PC-3 (cell line): ENCODE data around the gene CLIP1. TPM values are rescaled to one million over a fixed set of nuclear protein-coding genes. Genes with fewer than 3 reads are reported as not detected.

Experiments used
- ATAC-seq: fragments of 200-7000 bp; cut with Tn5 transposase; 2 replicates; pipeline ENCODE4 v1.9.1; 2020; ENCODE audit warnings: mild to moderate bottlenecking, moderate library complexity
- BruUV-seq: library from RNA; stranded (reverse); fragments of 400-500 nt; replicated peaks from 2 replicates; lab custom pipeline; 2021; lab: Mats Ljungman, UMichigan
- CTCF ChIA-PET: fragments of 300-600 bp; sonication (Branson Sonifier 250); formaldehyde crosslinking; loops from one replicate; lab custom pipeline; 2022; ENCODE audit warnings: antibody characterized with exemption; lab: Charles Lee
- POLR2A ChIA-PET: fragments of 300-600 bp; sonication (Branson Sonifier 250); formaldehyde crosslinking; loops from one replicate; lab custom pipeline; 2022; ENCODE audit warnings: antibody characterized with exemption; ENCODE audit not compliant: unreplicated experiment; lab: Charles Lee
- DNase-seq: peaks from one replicate; pipeline ENCODE4 v3.0.0-alpha.2; 2015
- H2AFZ ChIP-seq: fragments of 300-600 bp; sonication (generic); 2 replicates; pipeline ENCODE4 v1.6.0; 2016; ENCODE audit warnings: antibody characterized with exemption, low read length
- H3F3A ChIP-seq: fragments of 300-600 bp; sonication (generic); one replicate; pipeline ENCODE4 v1.6.0; 2017; ENCODE audit warnings: antibody characterized with exemption, low read length, control low read depth, mild to moderate bottlenecking; ENCODE audit not compliant: unreplicated experiment
- H3K27ac ChIP-seq: fragments of 300-600 bp; sonication (generic); 2 replicates; pipeline ENCODE4 v1.5.1; 2016; ENCODE audit warnings: mild to moderate bottlenecking, low read length
- H3K27me3 ChIP-seq: fragments of 300-600 bp; sonication (generic); 2 replicates; pipeline ENCODE4 v1.6.1; 2016; ENCODE audit warnings: low read length, mixed read lengths
- H3K36me3 ChIP-seq: fragments of 300-600 bp; sonication (generic); 2 replicates; pipeline ENCODE4 v1.6.1; 2016; ENCODE audit warnings: low read depth, mixed run types, low read length, mixed read lengths
- H3K4me1 ChIP-seq: fragments of 300-600 bp; sonication (generic); 2 replicates; pipeline ENCODE4 v1.5.1; 2016; ENCODE audit warnings: low read length; ENCODE audit not compliant: insufficient read depth
- H3K4me2 ChIP-seq: fragments of 300-600 bp; sonication (generic); 2 replicates; pipeline ENCODE4 v1.6.0; 2016; ENCODE audit warnings: low read length
- H3K4me3 ChIP-seq: fragments of 300-600 bp; sonication (generic); 2 replicates; pipeline ENCODE4 v1.5.1; 2016; ENCODE audit warnings: mild to moderate bottlenecking, low read length, mixed read lengths
- H3K79me2 ChIP-seq: fragments of 300-600 bp; sonication (generic); 2 replicates; pipeline ENCODE4 v1.6.1; 2017; ENCODE audit warnings: low read length, mixed read lengths
- H3K9ac ChIP-seq: fragments of 300-600 bp; sonication (generic); 2 replicates; pipeline ENCODE4 v1.6.0; 2016; ENCODE audit warnings: mild to moderate bottlenecking, low read length
- H3K9me2 ChIP-seq: fragments of 300-600 bp; sonication (generic); replicated peaks from 2 replicates; pipeline ENCODE4 v1.6.1; 2016; ENCODE audit warnings: mixed run types, low read length, mixed read lengths
- H3K9me3 ChIP-seq: fragments of 300-600 bp; sonication (generic); 2 replicates; pipeline ENCODE4 v1.6.1; 2016; ENCODE audit warnings: low read length, mixed read lengths
- H4K20me1 ChIP-seq: fragments of 300-600 bp; sonication (generic); 2 replicates; pipeline ENCODE4 v1.6.1; 2016; ENCODE audit warnings: low read length, mixed read lengths
- EZH2 ChIP-seq: fragments of 300-600 bp; sonication (generic); IDR thresholded peaks from one replicate; pipeline ENCODE4 v1.6.1; 2017; ENCODE audit warnings: antibody characterized with exemption, mild to moderate bottlenecking, low read length; ENCODE audit not compliant: unreplicated experiment
- EZH2phosphoT487 ChIP-seq: fragments of 300-600 bp; sonication (generic); IDR thresholded peaks from 2 replicates; pipeline ENCODE4 v1.6.1; 2018; ENCODE audit warnings: mild to moderate bottlenecking, antibody characterized with exemption, low read length, borderline replicate concordance
- intact Hi-C: fragments of 100-400 bp; cut with micrococcal nuclease; formaldehyde crosslinking; loops from 2 replicates; pipeline ENCODE4 v1.9.0; 2023
- total RNA-seq: library from RNA; depleted of rRNA; stranded (reverse); fragments of >200 nt; gene quantifications from 2 replicates; pipeline ENCODE4 v1.2.3, GENCODE V29; 2014
- TF ChIP-seq, protein P1 (sequence below): fragments of 300-600 bp; sonication (generic); conservative IDR thresholded peaks from 2 replicates; pipeline ENCODE4 v1.5.1; 2017; ENCODE audit warnings: antibody characterized with exemption, low read depth, mild to moderate bottlenecking, low read length

CLIP1 gene
- total RNA-seq, 1 experiment from 2014 or later = 46.4 TPM

DNA sequence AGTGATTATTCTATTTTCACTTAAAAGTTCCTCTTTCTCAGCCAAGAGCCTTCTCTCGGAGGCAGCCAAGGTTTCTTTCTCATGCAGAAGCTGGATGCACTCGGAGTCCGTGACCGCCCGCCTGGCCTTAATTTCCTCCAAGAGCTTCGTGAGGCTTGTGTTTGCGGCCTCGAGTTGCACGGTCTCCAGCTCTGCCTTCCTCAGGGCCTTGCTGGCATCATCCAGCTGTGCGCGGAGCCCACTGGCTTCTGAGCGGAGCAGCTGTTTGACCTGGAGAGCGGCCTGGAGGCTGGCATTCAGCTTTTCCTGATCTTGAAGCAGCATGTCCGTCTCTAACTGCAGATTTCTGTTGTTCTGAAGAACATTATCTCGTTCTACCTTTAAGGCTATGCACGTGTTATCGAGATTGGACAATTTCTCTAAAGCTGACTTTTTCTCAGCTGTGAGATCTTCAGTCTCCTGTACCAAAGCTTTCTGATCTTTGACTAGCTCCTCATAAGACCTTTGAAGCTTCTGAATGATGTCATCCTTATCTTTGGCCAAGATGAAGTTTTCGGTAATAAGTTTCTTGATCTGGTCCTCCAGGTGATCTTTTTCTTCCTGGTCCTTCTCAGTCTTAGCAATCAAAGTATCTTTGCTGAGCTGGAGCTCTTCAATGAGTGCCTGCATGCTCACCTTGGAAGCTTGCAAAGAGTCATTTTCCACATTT lies 99.0 kb downstream of the CLIP1 start:
- intact Hi-C loops = no loop called here
- ATAC-seq = no peak
- POLR2A ChIA-PET = interaction anchor here (0.7 kb wide), 1 partner anchor 77 kb away, joined by 3 read pairs; no protein-coding TSS in a partner anchor

DNA sequence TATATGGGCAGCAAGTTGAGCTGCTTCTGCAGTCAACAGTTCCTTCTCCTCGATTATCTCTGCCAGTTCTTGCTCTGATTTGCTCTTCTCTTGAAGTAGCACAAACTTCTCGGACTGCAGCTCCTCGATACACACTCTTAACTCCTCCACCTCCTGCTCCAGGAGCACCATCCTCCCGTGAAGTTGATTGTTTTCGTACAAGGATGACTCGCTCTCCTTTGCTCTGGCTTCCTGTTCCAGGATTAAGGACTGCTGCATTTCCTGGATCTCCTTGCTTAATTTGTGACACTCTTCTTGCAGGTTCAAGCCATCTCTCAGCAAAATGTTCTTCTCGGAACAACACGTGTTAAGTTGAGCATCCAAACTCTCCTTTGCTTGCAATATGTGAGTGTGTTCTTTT lies 100.0 kb downstream of the CLIP1 start:
- TF ChIP-seq EZH2phosphoT487 = no peak
- TF ChIP-seq EZH2 = no peak
- TF ChIP-seq, protein P1, sequence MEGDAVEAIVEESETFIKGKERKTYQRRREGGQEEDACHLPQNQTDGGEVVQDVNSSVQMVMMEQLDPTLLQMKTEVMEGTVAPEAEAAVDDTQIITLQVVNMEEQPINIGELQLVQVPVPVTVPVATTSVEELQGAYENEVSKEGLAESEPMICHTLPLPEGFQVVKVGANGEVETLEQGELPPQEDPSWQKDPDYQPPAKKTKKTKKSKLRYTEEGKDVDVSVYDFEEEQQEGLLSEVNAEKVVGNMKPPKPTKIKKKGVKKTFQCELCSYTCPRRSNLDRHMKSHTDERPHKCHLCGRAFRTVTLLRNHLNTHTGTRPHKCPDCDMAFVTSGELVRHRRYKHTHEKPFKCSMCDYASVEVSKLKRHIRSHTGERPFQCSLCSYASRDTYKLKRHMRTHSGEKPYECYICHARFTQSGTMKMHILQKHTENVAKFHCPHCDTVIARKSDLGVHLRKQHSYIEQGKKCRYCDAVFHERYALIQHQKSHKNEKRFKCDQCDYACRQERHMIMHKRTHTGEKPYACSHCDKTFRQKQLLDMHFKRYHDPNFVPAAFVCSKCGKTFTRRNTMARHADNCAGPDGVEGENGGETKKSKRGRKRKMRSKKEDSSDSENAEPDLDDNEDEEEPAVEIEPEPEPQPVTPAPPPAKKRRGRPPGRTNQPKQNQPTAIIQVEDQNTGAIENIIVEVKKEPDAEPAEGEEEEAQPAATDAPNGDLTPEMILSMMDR = no peak
- H4K20me1 ChIP-seq = 0 out of 2 replicates have a peak, but pooled peaks cover 4% of the 10 kb centered on the region
- no peak overlapping the region for H3K4me3 ChIP-seq
- no peak overlapping the region for H3K27ac ChIP-seq
- peaks cover 42% of the 10 kb centered on the region for H3K36me3 ChIP-seq
- no peak overlapping the region for H3K4me2 ChIP-seq
- POLR2A ChIA-PET = interaction anchor here (0.5 to 0.7 kb wide), 2 partner anchors 78 to 573 kb away, joined by 3 to 5 read pairs; no protein-coding TSS in a partner anchor
- no peaks in the 10 kb centered on the region for H3K79me2 ChIP-seq
- BruUV-seq = no TSS peak
- no peaks in the 10 kb centered on the region for H3K9me2 ChIP-seq
- peaks cover 27% of the 10 kb centered on the region for H3K4me1 ChIP-seq
- no peak overlapping the region for H3K9ac ChIP-seq
- peaks cover 11% of the 10 kb centered on the region for H3F3A ChIP-seq
- CTCF ChIA-PET = no interaction called here
- no peaks in the 10 kb centered on the region for H3K9me3 ChIP-seq
- no peak overlapping the region for H2AFZ ChIP-seq
- intact Hi-C loops = no loop called here
- ATAC-seq (peak; percentile 60), DNase-seq (peak; percentile 39)
- no peaks in the 10 kb centered on the region for H3K27me3 ChIP-seq

More for the DNA sequence above, 99.0 kb downstream of the CLIP1 start:
- CTCF ChIA-PET = no interaction called here
- Histone ChIP-seq H3K79me2 (no peaks in the 10 kb centered on the region), H3K9ac (no peak overlapping the region), H3K36me3 (peaks cover 42% of the 10 kb centered on the region), H3K27me3 (no peaks in the 10 kb centered on the region), H3K9me3 (no peaks in the 10 kb centered on the region), H3F3A (peaks cover 11% of the 10 kb centered on the region), H3K27ac (no peak overlapping the region), H3K4me3 (no peak overlapping the region), H3K4me2 (no peak overlapping the region), H3K4me1 (peaks cover 25% of the 10 kb centered on the region), H3K9me2 (no peaks in the 10 kb centered on the region), H4K20me1 (0 out of 2 replicates have a peak, but pooled peaks cover 4% of the 10 kb centered on the region), H2AFZ (no peak overlapping the region)
- no TSS peak for BruUV-seq
- TF ChIP-seq, protein P1 = no peak
- TF ChIP-seq EZH2phosphoT487 = no peak
- TF ChIP-seq EZH2 = no peak
- DNase-seq = no peak
